Embryonic facial prominence (tissue), 1 donor: ENCODE results near the gene WASF2.
"Not testable (repeated sequence)": the region's sequence is repeated elsewhere in the genome, so short reads cannot be mapped to it uniquely, and the experiment has no call there.

Experiments used
- DNase-seq: peaks from one replicate; pipeline ENCODE4 v3.0.0-alpha.2; 2016; ENCODE audit errors: extremely low spot score

The WASF2 gene, protein sequence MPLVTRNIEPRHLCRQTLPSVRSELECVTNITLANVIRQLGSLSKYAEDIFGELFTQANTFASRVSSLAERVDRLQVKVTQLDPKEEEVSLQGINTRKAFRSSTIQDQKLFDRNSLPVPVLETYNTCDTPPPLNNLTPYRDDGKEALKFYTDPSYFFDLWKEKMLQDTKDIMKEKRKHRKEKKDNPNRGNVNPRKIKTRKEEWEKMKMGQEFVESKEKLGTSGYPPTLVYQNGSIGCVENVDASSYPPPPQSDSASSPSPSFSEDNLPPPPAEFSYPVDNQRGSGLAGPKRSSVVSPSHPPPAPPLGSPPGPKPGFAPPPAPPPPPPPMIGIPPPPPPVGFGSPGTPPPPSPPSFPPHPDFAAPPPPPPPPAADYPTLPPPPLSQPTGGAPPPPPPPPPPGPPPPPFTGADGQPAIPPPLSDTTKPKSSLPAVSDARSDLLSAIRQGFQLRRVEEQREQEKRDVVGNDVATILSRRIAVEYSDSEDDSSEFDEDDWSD

DNA sequence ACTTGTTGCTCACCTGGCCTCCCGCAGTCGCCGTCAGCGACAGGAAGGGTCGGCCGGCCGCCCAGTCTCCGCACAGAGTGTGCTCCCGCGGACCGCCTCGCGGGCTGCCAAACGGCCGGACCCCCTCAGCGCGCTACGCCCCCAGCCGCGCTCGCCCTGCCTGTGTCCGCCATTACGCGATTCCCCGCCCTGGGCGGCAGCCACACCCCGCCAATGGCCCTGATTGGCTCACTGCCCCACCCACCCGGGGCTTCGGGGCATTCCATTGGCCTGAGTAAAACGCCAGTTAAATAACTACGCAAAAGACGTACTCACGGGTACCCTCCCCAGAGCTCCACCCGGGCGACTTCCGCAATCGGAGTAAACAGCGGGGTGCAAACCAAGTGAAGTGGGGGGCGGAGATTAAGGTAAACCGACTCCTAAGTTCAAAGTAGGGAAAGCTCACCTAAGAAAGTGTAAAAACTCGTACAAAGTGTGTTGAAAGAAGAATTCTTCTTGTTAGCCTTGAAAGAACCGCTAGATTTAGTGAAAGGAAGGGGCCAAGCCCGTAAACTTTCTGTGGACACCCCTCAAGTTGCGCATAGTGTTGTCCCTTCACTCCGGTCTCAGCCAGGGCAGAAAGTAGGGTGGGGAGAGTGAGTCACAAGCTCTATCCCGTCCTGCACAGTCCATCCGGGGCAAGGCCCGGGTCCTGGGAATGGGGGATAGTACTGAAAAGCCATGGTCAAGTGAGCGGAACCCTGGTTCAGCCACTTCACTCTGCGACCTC lies at the start of gene WASF2:
WASF2 (minus strand) TSS at position 195 of the 769 bp plus-strand sequence. CDS start 61,277 bp downstream, outside the sequence.
- DNase-seq, result peak; percentile 92

DNA sequence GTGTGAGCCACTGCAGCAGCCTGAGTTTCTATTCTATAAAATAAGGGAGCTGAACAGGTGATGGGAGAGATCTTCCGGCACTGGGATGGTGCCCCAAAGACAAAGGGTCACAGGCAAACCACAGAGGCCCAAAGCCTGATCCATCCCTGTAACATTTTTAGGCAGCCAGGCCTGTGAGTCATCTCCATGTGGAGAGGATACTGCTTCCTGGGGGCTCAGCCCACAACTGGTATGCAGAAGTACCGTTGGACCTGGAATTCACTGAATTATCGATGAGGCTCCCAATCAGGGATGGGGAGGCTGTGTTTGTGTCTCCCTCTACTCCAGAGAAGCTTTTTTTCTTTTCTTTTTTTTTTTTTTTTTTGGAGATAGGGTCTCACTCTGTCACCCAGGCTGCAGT lies 48.8 kb upstream of the WASF2 start:
- no peak for DNase-seq

DNA sequence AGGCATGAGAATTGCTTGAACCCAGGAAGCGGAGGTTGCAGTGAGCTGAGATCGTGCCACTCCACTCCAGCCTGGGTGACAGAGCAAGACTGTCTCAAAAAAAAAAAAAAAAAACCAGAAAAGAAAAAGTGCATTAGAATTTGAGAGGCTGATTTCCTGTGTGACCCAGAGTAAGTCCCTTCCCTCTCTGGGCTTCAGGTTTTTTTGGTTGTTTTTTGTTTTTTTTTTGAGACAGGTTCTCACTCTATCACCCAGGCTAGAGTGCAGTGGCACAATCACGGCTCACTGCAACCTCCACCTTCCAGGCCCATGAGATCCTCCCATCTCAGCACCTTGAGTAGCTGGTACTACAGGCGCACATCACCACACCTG lies 48.3 kb upstream of the WASF2 start:
- DNase-seq, result not testable (repeated sequence)

DNA sequence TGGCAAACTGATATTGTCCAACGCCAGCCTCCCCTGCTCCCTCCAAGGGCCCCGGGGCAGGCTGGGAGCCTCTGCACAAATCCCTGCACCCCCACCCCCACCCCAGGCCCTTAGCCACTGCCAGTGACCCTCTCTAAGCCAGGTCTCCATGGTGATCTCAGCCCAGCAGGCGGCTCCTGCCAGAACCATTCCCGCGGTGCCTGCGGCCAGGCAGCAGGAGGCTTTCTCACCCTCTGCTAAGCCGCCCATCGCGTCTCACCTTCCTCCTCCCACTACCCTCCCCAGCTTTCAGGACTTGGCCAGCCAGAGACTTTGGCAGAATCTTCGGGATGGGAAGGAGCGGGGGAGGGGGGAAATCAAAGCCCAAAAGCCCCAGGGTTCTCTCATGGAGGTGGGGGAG lies 46.8 kb upstream of the WASF2 start:
- DNase-seq, result no peak

DNA sequence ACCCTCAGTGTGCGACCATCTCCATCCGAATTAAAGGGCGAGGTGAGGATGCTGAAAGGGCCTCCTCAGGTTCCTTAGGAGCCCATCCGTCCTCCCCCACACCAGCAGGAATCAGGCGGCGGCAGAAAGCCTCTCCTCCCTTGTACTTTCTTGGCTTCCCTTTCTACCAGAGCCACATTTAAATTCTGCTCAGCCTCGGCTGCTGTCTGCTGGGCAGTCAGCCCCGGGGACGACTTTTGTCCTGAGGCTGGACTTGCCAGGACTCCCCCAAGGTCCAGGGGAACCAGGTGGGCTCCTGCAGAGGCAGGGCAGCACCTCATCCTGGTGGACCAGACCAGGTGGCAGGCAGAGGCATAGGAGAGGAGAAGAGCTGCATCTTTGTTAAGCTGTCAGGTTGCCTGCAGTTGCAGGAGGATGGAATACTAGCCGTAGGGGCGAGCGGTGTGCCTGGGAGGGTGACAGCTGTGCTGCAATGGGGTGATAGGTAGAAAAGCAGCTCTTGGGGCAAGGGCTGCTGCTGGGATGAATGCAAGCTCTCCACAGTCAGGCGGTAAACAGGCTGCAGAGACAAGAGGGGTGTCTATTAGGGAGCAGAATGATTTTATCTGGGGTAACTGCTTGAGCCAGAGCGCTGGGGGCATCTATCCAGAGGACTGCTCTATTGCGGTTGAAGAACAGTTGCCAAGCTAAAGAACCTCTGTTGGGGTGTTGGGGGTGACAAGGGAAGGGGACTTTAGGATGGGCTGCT lies 46.2 kb upstream of the WASF2 start:
- DNase-seq, result no peak

DNA sequence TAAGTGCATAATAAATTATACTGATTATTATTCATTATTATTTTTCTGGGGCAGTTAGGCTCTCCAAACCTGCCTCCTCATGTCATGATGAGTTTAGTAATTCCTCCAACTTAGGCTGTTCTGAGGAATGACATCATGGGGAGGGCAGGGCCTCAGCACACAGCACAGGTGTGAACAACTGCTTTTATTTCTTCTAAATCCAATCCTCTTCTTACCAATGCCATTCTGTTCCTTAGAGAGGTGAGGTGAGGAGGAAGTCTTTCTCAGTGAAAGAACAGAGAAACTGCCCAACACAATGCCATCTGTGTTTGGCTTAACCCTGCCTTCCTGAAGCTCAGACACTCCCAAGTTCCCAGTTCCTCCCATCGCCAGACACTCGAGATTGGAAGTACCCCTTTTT lies 45.4 kb upstream of the WASF2 start:
- no peak for DNase-seq

DNA sequence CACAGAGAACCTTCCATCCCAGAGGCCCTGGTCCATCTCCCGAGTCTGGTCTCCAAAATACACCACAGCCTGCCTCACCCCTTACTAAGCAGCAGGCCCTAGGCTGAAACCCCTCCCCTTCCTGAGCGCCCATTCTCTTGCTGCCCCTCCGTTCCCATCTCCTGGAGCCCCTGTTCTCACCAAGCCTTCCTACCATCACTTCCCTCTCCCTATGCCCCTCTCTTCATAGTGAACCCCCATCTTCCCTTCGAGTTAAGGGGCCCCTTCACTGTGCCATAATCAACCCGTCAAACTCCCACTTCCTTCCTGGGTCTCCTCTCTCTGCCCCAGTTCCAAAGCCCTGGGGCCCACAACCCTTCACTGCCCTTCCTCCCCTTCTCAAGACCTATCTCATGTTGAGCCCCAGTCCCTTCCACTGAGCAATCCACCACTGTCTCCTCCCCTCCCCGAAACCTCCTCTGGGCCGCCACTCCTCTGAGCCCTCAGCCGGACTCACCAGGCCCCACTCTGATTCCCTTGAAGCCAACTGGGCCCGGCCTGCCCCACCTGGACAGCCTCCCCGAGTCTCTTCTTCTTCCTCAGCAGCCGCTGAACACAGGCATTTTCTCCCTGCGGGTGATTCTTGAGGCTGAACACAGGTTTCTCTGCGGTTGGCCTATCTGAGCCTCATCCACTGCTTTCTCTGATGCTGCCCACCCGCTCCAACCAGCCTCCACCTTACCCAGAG lies 42.2 kb upstream of the WASF2 start:
- no peak for DNase-seq

DNA sequence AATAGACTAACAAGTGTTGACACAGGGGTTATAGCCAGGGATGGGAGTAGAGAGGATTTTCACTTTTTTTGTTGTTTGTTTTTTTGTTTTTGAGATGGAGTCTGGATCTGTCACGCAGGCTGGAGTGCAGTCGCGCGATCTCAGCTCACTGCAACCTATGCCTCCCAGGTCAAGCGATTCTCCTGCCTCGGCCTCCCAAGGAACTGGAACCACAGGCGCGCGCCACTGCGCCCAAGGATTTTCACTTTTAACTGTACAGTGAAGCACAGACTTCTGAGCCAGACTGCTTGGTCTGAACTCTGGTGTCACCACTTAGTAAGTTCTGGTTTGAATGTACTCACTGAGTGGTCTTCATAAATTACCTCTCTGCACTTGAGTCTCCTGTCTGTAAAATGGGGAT lies 40.2 kb upstream of the WASF2 start:
- DNase-seq, result no peak

DNA sequence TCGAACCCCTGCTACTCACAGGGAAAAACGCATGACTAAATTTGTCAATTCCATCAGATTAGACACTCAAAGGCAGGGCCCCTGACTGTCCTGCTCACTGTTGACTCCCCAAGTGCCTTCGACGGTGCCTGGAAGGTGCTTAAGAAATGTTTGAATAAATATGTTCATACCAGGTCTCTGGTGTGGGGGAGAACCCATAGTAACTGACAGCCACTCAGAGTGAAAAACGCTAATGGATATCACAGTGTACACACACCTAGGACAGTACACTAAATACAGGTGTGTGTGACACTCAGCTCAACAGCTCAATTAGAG lies 39.7 kb upstream of the WASF2 start:
- DNase-seq, result no peak

DNA sequence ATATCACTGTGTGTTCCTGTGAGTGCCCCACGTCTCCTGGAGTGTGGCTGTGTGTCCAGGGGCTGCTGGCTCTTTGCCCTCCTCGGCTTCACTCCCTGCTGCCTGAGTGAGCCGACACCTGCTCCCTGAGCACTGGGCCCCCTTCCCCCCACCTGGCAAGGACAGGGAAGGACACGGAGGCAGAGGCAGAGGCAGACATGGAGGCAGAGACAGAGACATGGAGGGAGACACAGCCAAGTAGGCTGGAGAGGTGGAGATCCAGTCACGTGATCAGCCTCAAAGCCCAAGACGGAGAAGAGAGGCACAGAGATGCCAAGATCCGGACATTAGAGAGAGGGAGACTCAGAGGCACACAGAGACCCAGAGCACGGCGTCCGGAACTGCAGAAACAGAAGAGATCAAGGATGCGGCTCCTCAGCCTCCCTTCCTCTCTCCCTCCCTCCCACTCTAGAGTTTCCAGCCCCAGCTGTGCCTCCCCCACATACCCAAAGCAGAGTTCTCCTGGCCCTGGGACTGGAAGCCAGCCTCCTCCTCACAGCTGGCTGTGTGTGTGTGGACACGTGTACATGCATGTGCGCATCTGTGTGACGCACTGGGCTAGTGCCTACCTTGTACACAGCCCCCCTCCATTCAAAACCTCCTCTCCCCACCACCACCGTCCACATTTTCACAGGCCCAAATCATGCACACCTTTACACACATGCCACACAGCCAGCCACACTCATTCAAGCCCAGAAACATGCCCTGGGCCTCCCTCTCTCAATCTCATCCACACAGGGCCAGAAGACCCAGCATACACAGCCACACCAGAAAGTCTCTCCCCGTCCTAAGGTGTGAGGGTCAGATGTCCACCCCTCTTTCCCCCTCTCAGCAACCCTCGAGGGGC lies 39.1 kb upstream of the WASF2 start:
- DNase-seq, result no peak

DNA sequence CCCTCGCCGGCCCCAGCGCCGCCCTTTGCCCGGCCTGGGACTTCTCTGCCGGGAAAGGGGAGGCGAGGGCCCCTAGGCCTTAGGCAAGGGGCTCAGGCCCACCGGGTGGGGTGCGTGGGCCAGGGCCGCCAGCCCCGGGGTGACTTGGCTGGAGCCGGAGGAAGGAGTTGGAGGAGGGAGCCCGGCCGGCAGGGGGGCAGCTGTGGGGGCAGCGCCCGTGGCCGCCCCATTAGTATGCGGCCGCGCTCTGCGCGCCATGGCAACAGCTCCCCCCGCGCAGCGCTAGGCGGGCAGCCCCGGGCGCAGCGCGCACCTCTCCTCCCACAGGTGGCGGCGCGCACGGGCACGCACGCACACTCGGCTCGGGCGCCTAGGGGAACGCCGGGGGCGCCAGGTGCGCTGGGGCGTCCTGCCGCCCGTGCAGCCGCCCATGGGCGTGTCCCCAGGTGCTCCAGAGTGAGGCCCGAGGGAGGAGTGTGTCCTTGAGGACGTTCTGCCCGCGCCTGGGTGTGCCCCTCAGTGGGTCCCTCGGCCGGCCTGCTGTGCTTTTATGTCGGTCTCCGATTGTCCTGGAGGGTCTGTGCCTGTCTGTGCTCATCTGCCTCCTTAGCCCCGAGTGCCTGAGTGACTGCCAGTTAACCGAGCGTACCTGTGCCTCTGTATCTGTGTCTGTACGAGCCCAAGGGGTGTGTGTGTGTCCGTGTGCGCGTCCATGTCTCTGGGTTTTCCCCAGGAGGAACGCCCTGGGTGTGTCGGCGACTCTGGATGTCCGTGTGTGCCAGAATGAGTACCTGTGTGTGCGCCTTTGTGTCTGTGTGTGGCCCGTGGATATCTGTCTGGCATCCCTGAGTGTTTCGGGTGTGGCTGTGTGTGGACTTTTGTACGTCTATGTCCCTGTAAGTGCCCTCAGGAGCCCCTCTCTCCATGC lies 38.2 kb upstream of the WASF2 start:
- no peak for DNase-seq

DNA sequence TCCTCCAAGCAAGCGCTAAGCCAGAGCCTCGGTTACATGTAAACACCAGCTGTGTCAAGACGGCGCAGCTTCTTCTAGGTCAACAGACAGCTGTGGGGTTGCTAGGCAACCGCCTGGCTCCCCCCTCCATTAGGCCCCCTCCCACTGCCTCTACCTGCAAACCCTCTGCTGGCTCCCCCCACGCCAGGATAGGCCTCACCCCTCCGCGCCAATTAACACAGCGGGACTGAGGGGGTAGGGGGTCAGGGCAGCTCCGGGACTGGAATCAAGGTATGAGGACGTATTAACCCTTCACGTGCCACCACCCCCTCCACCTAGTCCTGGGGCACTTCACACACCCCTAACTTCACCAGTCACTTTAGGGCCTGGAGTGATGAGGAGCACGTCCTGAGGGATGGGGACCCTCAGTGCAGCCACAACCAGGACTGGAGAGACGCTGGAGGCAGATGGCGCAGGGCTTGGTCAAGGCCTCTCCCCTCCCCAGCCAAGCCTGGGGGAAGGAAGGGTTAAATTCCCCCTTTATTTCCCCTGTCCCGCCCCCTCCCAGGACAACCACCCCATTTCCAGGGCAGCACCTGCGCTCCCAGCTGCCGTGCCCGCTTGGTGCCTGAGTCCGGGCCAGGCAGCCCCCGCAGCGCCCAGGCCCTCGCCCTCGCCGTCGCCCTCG lies 37.4 kb upstream of the WASF2 start:
- peak; percentile 73 for DNase-seq

DNA sequence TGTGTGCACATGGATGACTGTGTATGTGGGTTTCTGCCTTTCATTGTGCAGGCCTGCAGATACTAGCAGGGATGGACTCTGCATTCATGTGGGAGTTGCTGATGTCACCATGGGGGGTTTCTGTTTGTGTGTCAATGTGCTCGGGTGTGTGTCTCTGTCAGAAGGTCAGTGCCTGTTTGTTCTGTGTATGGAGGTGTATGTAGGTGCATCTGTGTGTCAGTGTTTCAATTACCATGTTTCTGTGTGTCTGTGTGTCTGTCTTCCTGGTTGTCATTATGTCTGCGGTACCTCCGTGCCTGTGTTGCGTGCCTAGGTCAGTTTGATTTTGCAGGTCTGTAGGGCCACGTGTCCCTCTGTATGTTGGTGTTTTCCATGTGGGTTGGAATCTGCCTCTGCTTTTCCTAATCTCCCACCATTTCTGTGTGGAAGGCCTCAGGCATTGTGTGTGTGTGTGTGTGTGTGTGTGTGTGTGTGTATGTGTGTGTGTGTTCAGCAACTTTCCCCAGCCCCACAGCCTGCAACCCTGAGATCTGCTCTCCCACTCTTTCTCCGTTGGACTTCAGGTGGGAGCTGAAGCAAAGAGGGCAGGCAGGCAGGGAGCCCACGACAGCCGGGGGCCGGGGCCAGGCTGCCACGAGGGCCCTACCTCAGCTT lies 36.7 kb upstream of the WASF2 start:
- no peak for DNase-seq

DNA sequence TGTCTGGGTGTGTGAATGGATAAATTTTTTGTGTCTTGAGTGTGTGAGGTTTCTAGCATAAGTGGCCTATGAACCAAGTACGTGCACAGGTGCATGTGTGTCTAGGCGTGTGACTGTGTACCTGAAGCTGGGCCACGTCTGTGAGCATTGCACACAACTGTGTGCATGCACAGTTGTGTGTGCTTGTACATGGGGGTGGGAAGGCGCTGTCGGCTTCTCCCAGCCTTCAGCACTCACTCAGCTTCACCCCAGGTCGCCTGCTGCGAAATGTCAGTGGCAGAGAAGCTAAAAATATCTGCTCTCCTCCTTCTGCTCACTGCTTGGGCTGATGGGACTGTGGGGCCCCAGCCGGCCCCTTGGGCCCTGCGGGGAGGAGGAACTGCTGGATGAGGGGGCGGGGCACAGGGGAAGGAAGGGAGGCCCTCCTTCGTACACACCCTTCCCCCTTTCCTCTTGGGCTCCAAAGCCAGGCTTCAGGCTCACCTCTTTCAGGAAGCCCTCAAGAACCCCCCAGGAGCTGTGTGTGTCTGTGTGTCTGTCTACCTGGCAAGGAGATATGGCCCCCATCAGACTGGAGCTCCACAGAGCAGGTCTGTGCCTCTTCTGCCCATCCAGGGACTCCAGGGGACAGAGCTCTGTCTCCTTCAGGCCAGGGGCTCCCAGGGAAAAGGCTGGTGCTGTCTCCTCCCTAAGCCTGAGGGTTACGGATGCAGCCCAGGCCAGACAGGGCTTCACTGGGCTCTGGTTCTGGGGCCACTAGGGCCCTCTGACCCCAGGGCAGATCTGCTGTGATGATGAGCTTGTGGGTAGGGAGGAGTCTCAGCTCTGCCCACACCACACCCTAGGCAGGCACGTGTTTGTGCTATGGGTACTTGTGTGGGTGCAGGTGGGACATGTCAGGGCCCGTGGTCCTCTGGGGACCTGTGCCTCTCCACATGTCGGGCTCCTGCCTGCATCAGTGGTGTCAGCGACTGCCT lies 35.6 kb upstream of the WASF2 start:
- no peak for DNase-seq

DNA sequence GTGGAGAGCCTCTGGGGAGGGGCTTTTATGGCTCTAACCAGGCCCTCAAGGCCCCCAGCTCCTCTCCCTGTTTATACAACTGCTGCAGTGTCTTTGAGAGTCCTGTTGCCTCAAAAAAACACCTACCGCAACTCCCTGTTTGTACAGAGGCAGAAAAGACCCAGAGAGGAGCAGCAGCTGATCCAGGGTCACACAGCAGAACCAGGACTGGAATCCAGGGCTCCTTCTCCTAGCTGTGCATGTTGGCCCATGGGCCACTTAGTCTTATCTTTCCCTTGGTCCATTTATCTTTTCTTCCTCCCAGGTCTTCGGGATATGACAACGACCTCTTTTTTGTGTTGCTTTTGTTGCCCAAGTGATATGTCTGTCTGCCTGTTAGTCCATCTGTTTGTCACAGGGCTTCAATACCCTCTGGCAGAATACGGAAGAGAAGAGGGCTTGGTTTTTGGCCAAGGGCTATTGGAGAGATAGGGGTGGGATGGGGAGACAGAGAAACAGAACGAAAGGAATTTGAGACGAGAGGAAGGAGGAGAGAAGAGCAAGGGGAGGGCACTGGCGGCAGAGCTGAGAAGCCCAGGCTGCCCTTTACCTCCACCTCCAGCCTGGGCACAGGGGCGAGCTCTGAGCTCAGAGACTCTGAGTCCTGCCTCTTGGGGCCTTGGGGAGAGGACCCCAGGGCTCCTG lies 33.5 kb upstream of the WASF2 start:
- no peak for DNase-seq

DNA sequence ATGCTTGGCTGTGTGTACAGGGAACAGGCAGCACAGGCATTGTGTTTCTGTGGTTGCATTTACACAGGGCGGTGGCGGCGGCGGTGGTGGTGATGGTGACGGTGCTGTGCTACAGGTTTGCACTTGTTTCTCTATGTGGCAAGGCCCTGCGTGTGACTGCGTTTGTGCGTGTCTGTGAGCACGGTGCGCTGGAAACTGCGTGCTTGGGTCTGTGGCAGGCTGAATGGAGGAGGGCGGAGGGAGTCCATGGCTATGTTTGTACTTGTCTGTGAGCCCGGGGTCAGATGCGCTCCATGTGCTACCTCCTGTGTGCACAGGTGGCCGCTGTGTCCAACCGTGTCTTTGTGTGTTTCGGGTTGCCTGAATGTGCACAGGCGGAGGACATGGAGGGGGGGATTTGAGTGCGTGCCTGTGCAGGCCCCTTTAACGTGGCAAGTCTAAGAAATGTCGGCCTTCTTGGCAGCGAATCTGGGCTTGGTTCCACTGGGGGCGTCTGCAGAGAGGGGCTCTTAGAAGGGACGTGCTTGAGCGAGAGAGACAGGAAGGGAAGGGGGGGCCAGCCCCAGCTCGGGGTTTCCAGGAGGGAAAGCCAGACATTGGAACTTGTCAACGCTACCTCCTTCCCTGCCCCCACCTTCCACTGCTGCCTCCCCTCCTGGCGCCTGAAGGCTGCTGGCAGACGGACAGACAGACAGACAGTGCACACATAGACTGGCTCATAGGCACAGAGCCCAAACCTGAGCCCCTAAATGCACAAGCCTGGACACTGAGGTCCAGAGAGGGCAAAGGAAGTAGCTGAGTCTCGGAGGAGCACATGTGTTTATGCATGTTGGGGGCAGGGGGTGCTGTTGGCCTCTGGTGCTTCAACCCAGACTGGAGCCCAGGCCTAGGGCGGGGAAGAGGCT lies 32.7 kb upstream of the WASF2 start:
- DNase-seq, result peak; percentile 82
